SK-N-MC (cell line): ENCODE results near the gene FBLN2.

Experiments
- DNase-seq: peaks from one replicate; pipeline ENCODE4 v3.0.0-alpha.2; 2011; ENCODE audit warnings: low read depth, low spot score
- H3K27ac ChIP-seq: fragments of 200-600 bp; sonication (generic); 2 replicates; pipeline ENCODE4 v1.5.1; 2016; ENCODE audit warnings: mixed run types
- H3K36me3 ChIP-seq: fragments of 200-600 bp; sonication (generic); 2 replicates; pipeline ENCODE4 v1.6.1; 2017; ENCODE audit warnings: antibody characterized with exemption, low read length, mixed read lengths; ENCODE audit not compliant: insufficient read depth
- H3K4me3 ChIP-seq: fragments of 200-600 bp; sonication (generic); 2 replicates; pipeline ENCODE4 v1.5.1; 2016
- H3K9ac ChIP-seq: fragments of 200-600 bp; sonication (generic); 2 replicates; pipeline ENCODE4 v1.8.0; 2017; ENCODE audit warnings: mixed run types, mixed read lengths; ENCODE audit not compliant: insufficient read length
- H3K9me3 ChIP-seq: fragments of 200-600 bp; sonication (generic); 2 replicates; pipeline ENCODE4 v1.6.1; 2017; ENCODE audit warnings: low read depth, mild to moderate bottlenecking, antibody characterized with exemption, low read length, moderate library complexity, mixed read lengths
- EZH2 ChIP-seq: fragments of 200-600 bp; sonication (generic); IDR thresholded peaks from one replicate; pipeline ENCODE4 v1.6.1; 2017; ENCODE audit warnings: antibody characterized with exemption
- FOXP2 ChIP-seq: optimal IDR thresholded peaks from 2 replicates; pipeline ENCODE3; 2011; ENCODE audit warnings: mild to moderate bottlenecking, moderate library complexity; ENCODE audit not compliant: insufficient read depth; ENCODE audit errors: extremely low read length, control extremely low read depth
- POLR2AphosphoS5 ChIP-seq: IDR thresholded peaks from 2 replicates; pipeline ENCODE4 v1.6.1; 2012; ENCODE audit warnings: mild to moderate bottlenecking, low read depth, low read length, borderline replicate concordance

FBLN2 gene

DNA sequence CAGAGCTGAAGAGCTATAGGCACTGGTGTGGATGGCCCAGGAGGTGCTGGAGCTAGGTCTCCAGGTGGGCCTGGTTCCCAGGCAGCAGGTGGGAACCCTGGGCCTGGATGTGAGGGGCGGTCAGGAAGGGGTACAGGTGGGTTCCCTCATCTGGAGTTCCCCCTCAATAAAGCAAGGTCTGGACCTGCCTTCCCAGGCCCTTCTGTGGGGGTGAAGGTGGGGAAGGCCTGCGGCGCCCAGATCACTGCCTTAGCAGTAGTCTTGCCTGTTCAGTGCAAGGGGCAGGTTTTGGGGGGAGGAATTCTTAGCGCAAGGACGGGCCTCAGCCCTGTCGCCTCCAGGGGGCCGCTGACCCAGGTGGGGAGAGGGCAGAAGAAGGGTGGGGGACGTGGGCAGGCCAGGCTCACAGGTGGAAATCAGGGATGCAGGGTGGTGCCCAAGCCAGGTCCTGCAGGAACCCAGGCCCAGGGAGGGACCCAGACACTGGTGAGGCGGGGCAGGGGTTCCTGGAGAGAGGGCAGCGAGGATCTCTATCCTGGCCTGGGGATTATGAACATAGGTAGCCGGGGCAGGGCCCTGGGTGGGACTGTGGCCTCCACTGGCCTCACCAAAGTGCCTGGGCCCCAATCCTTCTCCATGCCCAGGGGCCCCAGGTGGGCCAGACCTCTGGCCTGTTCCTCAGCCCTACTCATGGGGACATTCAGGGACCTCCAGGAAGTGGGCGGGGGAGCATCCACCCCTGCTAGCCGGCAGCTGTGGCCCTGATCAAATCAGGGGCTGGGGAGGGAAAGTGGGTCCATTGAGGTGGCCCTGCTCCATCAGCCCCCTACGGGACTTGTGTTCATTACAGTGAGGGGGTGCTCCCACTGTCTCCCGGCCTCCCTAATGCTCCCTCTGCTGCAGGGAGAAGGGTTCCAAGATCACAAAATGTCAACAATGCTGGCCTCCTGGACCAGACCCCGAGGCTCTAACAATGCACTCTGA, 43.5 kb upstream of the FBLN2 start:
- DNase-seq, result no peak
- no peak overlapping the region for H3K27ac ChIP-seq
- H3K9ac ChIP-seq, result no peak overlapping the region
- TF ChIP-seq EZH2 (no peak), POLR2AphosphoS5 (no peak), FOXP2 (no peak)
- no peaks in the 10 kb centered on the region for H3K36me3 ChIP-seq
- no peak overlapping the region for H3K4me3 ChIP-seq
- H3K9me3 ChIP-seq, result no peaks in the 10 kb centered on the region

DNA sequence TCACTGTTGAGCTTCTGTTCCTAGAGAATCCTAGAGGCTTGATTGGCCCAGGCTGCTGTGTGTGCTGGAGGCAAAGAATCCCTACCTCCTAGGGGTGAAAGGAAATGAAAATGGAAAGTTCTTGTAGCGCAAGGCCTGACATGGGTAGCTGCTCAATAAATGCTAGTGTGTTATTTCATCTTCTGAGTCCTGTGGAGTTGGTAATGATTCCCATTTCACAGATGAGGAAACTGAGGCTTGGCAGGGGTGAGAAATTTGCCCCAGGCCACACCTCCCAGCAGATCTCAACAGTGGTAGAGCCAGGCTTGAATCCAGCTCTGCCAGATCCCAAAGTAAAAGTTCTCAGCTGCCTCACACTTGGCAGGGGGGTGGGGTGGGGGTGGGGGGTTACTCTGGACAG, 42.7 kb upstream of the FBLN2 start:
- Histone ChIP-seq H3K4me3 (no peak overlapping the region), H3K27ac (no peak overlapping the region), H3K36me3 (no peaks in the 10 kb centered on the region), H3K9me3 (no peaks in the 10 kb centered on the region), H3K9ac (no peak overlapping the region)
- DNase-seq, result no peak
- TF ChIP-seq EZH2 (no peak), POLR2AphosphoS5 (no peak), FOXP2 (no peak)

DNA sequence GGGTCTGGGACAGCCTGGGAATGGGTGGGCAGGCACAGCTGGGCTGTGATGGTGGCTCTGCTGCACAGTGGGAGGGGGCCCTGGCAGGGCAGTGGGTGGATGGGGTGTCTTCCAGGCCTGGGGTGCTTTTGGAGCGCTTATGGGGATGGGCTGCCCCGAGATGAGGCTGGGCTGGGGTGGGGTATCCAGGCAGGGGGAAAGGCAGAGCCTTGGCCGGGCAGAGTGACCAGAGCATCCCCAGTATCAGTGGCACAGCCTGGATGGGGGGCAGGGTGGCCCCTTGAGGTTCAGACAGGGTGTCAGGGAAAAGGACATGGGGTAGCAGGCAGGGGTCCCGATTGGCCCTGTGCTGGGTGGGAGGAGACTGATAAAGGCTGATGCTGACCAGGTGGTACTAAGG, 42.2 kb upstream of the FBLN2 start:
- Histone ChIP-seq H3K9me3 (no peaks in the 10 kb centered on the region), H3K36me3 (no peaks in the 10 kb centered on the region), H3K4me3 (no peak overlapping the region), H3K27ac (no peak overlapping the region), H3K9ac (no peak overlapping the region)
- TF ChIP-seq POLR2AphosphoS5 (no peak), FOXP2 (no peak), EZH2 (no peak)
- no peak for DNase-seq

DNA sequence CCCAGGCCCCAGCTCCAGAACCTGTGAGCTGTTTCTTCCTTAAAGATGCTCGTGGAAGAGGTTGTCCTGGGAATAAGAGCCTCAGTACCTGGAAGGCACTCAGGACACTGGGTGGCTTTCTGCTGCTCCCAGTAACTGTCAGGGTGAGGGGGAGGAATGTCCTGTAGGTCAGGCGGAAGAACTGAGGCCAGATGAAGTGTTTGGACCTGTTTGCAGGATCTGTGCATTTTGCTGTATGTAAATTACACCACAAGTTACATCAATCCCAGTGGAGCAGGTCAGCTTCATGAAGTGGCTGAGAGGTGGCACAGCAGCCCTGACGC, 41.7 kb upstream of the FBLN2 start:
- no peak for DNase-seq
- Histone ChIP-seq H3K9me3 (no peaks in the 10 kb centered on the region), H3K9ac (no peak overlapping the region), H3K36me3 (no peaks in the 10 kb centered on the region), H3K27ac (no peak overlapping the region), H3K4me3 (no peak overlapping the region)
- TF ChIP-seq FOXP2 (no peak), POLR2AphosphoS5 (no peak), EZH2 (no peak)

DNA sequence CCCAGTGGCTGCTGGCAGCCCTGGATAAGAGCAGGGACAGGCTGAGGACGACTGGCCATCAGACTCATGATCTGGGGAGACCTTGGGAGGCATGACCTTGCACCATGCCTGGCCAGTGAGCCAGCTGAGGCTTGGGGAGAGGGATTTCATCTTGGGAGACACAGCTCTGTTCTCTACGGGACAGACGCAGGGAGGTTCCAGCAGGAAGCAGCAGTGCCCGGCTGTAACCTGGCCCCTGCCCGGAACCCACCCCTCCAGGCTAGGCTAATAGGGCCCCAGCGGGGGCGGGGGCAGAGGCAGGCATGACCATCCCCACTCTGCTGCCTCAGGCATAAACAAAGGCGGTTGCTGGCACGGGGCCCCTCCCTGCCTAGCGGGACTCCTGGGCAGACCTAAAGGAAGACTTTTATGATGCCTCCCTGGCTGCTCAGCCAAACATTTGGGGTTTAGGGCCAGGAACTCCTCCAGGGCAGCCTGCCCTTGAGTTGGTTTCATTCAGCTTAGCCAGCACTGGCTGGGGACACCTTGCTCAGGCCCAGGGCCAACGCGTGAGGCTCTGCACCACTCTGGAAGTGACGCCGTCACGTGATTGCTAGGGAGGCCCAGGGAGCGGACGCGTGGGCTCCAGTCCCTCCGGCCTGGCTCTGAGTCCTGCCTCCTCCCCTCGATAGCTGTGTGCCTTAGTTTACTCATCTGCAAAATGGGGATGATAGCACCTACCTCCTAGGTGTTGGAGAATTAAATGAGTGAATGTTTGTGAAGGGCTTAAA, 41.2 kb upstream of the FBLN2 start:
- Histone ChIP-seq H3K9me3 (no peaks in the 10 kb centered on the region), H3K9ac (no peak overlapping the region), H3K27ac (no peak overlapping the region), H3K36me3 (no peaks in the 10 kb centered on the region), H3K4me3 (no peak overlapping the region)
- DNase-seq, result no peak
- TF ChIP-seq FOXP2 (no peak), POLR2AphosphoS5 (no peak), EZH2 (no peak)

DNA sequence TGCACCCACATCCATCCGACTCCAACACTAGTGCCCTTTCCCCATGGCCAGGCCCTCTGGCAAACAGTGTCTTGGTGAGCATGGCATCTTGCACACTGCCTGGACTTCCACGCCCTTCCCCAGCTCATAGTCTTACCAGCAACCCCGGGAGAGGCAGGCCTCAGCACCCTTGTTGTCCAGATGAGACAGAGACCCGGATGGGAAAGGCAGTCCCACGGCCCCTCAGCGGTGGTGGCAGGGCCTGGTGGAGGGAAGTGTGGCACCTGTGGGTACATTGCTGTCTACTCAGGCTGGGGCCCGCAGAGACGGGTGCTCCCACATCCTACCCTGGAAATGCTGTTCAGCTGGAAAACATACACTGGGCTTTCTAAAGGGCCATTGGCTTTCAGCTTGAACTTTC, 40.4 kb upstream of the FBLN2 start:
- no peak overlapping the region for H3K9ac ChIP-seq
- DNase-seq, result no peak
- TF ChIP-seq POLR2AphosphoS5 (no peak), EZH2 (no peak), FOXP2 (no peak)
- H3K27ac ChIP-seq, result no peak overlapping the region
- no peaks in the 10 kb centered on the region for H3K9me3 ChIP-seq
- no peak overlapping the region for H3K4me3 ChIP-seq
- H3K36me3 ChIP-seq, result no peaks in the 10 kb centered on the region

DNA sequence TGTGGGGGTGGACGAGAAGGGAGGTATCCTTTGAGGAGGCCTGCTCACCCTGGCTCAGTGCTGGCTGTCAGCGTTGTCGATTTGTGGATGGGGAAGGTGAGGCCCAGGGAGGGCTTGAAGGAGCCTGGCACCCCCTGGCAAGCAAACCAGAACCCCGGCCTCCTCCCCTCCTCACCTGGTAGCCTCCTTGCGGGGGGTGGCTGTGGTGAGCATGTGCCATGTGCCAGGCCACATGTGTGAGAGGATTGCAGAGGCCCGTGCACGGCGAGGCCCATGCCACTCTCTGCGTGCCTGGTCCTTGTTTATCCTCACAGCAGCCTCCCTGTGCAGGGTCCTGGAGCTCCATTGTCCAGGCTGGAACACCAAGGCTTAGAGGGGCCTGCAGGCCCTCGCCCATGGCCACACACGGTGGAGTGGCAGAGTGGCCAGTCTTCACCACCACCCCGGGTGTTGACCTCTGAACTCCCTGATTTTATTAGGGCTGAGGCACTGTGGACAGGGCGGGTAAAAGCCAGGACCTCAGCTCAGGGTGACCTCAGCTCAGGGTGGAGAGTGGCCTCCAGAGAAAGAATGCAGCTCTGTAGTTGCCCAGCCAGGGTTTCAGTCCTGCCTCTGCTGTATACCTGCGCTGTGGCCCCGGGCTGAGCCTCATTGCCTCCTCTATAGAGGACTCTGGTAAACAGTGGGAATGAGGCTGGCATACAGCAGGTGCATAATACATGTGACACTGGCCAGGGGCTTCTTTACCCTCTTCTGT, 39.7 kb upstream of the FBLN2 start:
- no peak overlapping the region for H3K9ac ChIP-seq
- H3K36me3 ChIP-seq, result no peaks in the 10 kb centered on the region
- TF ChIP-seq FOXP2, result no peak
- TF ChIP-seq POLR2AphosphoS5, result no peak
- TF ChIP-seq EZH2, result no peak
- no peak for DNase-seq
- no peaks in the 10 kb centered on the region for H3K9me3 ChIP-seq
- no peak overlapping the region for H3K4me3 ChIP-seq
- no peak overlapping the region for H3K27ac ChIP-seq

DNA sequence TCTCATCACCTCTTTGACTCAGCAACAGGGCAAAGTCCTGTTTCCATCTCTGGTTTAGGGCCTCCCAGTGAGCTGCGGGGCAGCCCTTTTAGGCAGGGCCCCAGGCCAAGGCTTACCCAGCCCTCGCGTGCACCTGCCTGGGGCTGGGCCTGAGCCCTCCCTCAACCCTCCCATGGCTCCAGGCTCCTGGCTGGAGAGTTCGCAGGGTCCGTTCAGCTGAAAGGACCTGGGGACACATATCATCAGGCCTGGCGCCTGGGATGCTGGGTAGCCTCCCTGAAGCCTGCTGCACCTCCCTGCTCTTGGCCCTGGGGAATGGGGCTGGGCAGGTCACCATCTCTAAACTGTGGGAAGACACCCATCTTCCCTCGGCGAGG, 39.1 kb upstream of the FBLN2 start:
- Histone ChIP-seq H3K4me3 (no peak overlapping the region), H3K36me3 (no peaks in the 10 kb centered on the region), H3K27ac (no peak overlapping the region), H3K9ac (no peak overlapping the region), H3K9me3 (no peaks in the 10 kb centered on the region)
- no peak for DNase-seq
- TF ChIP-seq POLR2AphosphoS5, result no peak
- no peak for TF ChIP-seq EZH2
- TF ChIP-seq FOXP2, result no peak
